Stimulated activated CD4-positive, alpha-beta T cell treated with anti-CD3 and anti-CD28 coated beads, Interleukin-4, amount 100 ng/mL, for 24 hours (primary cell): ENCODE results near the gene CNTLN.
A peak's percentile ranks its signal among the peaks of the same experiment; 100 is the strongest.
"Not testable (repeated sequence)": the region's sequence is repeated elsewhere in the genome, so short reads cannot be mapped to it uniquely, and the experiment has no call there.

ENCODE experiments used
- DNase-seq: peaks from one replicate; pipeline ENCODE4 v3.0.0-alpha.2; 2020

CNTLN gene

GRCh38 chr9:17433526-17433925 is 298.7 kb downstream of the CNTLN start:
- DNase-seq = no peak

GRCh38 chr9:17436854-17437253 is 302.0 kb downstream of the CNTLN start:
- DNase-seq = no peak

GRCh38 chr9:17437813-17438212 is 303.0 kb downstream of the CNTLN start:
- DNase-seq = no peak

GRCh38 chr9:17445126-17445525 is 310.3 kb downstream of the CNTLN start:
- not testable (repeated sequence) for DNase-seq

GRCh38 chr9:17453751-17454150 is 318.9 kb downstream of the CNTLN start:
- no peak for DNase-seq

- peak; percentile 10 for DNase-seq
Measured at GRCh38 chr9:17462869-17463464, 328.1 kb downstream of the CNTLN start.

- DNase-seq = no peak
Measured at GRCh38 chr9:17470036-17470813, 335.4 kb downstream of the CNTLN start.

GRCh38 chr9:17472126-17472525 is 337.3 kb downstream of the CNTLN start:
- no peak for DNase-seq

GRCh38 chr9:17476401-17476800 is 341.6 kb downstream of the CNTLN start:
- DNase-seq = no peak

GRCh38 chr9:17477816-17478215 is 343.0 kb downstream of the CNTLN start:
- no peak for DNase-seq

GRCh38 chr9:17480966-17481365 is 346.1 kb downstream of the CNTLN start:
- DNase-seq = no peak

GRCh38 chr9:17481565-17481964 is 346.7 kb downstream of the CNTLN start:
- DNase-seq = no peak

GRCh38 chr9:17484906-17485305 is 350.1 kb downstream of the CNTLN start:
- no peak for DNase-seq

GRCh38 chr9:17486396-17486795 is 351.6 kb downstream of the CNTLN start:
- DNase-seq = no peak

GRCh38 chr9:17487467-17487866 is 352.6 kb downstream of the CNTLN start:
- DNase-seq = no peak

GRCh38 chr9:17488662-17489061 is 353.8 kb downstream of the CNTLN start:
- no peak for DNase-seq

- DNase-seq = no peak
Measured at GRCh38 chr9:17490110-17490509, 355.3 kb downstream of the CNTLN start.

GRCh38 chr9:17491780-17492179 is 356.9 kb downstream of the CNTLN start:
- no peak for DNase-seq

GRCh38 chr9:17503196-17503595 is 368.4 kb downstream of the CNTLN start:
- no peak for DNase-seq

GRCh38 chr9:17509151-17509550 is 374.3 kb downstream of the CNTLN start:
- no peak for DNase-seq

- DNase-seq = no peak
Measured at GRCh38 chr9:17509701-17510100, 374.9 kb downstream of the CNTLN start.

- DNase-seq = no peak
Measured at GRCh38 chr9:17519761-17520160, 384.9 kb downstream of the CNTLN start.

GRCh38 chr9:17520268-17521064 is 385.6 kb downstream of the CNTLN start:
- no peak for DNase-seq
